HG03097 (cell line): ENCODE data around the gene SUMO3.

Experiments used
- ATAC-seq: cut with Tn5 transposase; IDR thresholded peaks from one replicate; pipeline ENCODE4 v1.9.1; 2021; ENCODE audit not compliant: unreplicated experiment, low FRiP score

The SUMO3 gene

DNA sequence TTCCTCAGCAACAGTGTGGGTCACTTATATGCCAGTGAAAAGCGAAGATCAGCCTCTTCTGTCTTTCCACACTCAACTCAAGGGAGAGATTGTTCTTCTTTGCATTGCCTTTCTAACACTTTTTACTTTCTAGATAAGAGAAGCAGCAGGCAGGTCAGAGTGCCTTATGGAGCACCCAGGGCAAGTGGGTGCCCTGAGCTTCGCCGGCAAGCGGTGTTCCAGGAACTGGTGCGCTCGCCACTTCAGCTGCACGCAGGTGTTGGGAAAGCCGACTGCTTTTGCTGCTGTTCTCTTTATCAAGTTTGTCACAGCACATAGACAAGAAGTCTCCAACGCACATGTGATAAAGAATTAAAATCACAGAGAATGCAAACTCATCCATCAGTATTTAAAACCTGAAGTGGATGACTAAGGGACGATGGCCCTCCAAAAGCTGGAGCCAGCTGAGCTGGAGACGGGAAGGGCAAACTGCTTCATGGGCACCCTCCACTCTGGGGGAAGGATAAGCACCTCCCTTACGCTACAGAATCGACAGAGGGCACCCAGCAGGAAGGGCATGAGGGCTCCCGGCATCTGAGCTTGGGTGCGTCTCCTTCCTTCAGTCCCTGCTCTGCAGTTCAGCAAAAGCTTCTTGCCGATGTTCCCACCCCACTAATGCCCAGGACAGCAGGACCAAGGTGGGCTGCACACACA lies 36.9 kb downstream of the SUMO3 start:
- ATAC-seq = no peak

DNA sequence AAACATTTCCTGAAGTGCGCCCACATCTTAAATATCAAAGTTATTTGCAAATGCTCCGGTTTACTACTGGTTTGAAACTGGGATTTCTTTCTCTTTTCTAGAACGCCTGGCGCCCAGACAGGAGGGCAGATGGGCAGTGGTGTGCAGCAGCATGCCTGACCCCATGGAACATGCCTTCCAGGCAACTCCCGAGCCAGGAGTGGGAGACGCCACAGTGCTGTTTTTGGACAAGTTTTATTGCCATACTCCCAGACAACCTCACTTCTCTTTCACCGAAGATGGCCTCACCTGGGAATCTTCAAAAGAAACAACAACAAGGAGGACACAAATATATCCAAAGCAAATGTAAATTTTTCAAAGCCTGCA lies 37.7 kb downstream of the SUMO3 start:
- no peak for ATAC-seq

DNA sequence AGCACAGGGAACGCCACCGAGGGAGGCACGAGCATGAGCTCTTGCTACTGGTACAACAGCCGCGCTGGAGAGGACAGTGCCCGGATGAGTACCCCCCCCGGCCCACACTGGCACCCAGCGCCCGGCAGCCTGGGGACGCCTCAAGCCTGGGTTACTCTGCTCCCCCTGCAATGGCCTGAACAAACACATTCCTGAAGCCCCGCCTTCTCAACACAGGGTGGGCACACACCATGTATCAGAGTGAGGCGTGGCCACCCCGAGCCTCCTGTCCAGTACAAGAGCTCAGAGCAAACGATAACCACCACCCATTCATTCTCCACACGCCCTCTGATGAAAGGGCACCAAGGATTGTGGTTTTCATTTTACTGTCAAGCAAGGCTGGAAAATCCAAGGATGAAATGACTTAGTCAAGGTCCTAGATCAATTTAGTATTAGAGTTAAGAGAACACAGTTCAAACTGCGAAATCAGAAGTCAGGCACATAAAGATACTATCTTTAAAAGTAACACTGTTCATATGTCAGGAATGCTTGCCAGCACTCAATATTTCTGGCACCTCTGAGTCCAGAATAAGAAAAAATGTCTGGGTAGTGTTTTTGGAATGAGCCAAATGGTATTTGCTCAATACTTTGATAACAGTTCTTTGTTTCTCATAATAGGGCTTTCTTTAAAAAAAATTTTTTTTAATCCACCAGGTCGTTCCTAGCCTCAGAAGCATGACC lies 38.3 kb downstream of the SUMO3 start:
- ATAC-seq = no peak

GRCh38 chr21:44778983-44779382 lies 38.9 kb downstream of the SUMO3 start:
- no peak for ATAC-seq

GRCh38 chr21:44778499-44778911 lies 39.4 kb downstream of the SUMO3 start:
- ATAC-seq = no peak

DNA sequence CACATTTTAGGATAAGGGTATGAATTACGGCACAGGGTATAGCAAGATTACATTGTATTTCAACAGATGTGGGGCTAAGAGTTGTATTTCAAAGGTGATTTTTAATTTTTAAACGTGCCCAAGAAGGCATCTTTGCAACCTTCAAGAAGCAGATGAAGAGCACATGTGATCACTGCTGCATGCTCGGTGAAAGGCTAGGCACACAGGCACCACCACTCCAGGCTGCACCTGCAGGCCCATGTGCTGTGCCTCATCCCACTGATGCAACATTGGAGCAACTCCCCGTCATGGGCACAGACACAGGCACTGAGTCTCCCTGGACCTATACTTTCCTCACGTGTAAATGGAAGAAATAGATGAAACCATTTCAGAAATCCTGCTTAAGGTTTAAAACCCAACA lies 39.8 kb downstream of the SUMO3 start:
- no peak for ATAC-seq

- ATAC-seq = no peak
Measured at GRCh38 chr21:44774972-44775371, 42.9 kb downstream of the SUMO3 start.

DNA sequence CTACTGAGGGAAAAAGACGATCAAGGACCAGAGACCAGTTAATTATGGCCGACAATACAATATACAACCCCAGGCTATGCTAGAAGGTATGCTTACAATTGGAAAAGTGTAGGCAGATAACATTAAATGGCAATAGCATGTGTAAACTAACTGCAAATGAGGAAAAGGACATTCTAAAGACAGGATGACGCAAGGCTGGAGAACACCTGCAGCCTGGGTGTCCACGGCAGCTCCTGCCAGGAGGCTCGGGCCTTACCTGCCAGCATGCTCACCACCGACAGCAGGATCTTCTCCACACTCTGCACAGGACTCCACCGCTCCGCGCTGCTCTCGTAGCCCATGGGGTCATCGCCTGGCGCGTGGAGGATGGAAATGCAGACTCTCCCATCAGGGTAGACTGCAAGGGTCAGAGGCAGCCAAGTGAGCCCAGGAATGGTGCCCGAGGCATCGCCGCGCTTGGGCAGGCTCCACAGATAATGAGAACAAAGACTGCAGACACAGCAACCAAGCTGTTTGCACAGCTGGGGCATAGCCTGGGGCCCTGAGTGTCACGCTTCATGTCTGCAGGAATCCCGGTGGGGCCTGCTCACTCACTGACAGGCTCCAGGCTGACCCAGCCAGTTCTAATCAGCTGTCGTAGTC lies 44.5 kb downstream of the SUMO3 start:
- no peak for ATAC-seq

- ATAC-seq = no peak
Measured at GRCh38 chr21:44771896-44772525, 45.9 kb downstream of the SUMO3 start.

GRCh38 chr21:44767834-44768831 lies 49.7 kb downstream of the SUMO3 start:
- no peak for ATAC-seq

GRCh38 chr21:44766818-44767354 lies 51.0 kb downstream of the SUMO3 start:
- ATAC-seq = no peak

DNA sequence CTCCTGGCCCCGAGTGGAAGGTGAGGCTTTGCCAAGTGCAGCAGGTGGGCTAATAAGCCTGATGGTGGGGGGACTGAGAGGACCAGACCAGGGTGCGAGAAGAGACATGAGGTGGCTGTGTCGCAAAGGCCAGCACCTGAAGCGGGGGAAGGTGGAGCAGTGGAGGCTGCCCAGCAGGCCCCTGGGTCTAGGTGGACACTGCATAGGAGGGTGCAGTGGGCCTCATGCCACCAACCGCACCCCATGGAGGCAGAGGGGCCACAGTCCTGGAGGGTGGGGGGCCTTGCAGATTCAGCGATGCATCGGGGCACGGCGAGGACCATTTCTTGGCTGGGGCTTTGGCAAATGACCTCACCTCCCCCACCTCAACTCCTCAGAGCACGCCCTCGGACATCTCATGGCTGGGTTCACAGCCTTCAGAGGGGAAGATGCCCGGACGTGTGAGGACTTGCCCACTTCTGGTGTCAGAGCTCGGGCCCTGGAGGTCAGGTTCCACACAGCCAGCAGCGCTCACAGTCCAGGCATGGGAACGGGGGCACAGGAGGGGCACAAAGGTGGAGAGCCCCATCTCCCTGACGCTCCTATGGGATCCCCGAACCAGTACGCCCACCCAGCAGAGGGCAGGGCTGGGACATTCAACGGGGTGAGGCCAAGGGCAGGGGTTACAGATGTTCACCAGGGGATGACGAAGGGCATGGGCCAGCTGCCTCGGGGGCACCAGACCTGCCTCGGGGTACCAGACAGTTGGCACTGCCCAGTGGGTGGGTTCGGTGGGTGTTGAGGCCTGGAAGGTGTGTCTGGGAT lies 51.6 kb downstream of the SUMO3 start:
- ATAC-seq = no peak

- ATAC-seq = no peak
Measured at GRCh38 chr21:44765231-44766013, 52.4 kb downstream of the SUMO3 start.

- ATAC-seq = no peak
Measured at GRCh38 chr21:44764319-44765230, 53.3 kb downstream of the SUMO3 start.

DNA sequence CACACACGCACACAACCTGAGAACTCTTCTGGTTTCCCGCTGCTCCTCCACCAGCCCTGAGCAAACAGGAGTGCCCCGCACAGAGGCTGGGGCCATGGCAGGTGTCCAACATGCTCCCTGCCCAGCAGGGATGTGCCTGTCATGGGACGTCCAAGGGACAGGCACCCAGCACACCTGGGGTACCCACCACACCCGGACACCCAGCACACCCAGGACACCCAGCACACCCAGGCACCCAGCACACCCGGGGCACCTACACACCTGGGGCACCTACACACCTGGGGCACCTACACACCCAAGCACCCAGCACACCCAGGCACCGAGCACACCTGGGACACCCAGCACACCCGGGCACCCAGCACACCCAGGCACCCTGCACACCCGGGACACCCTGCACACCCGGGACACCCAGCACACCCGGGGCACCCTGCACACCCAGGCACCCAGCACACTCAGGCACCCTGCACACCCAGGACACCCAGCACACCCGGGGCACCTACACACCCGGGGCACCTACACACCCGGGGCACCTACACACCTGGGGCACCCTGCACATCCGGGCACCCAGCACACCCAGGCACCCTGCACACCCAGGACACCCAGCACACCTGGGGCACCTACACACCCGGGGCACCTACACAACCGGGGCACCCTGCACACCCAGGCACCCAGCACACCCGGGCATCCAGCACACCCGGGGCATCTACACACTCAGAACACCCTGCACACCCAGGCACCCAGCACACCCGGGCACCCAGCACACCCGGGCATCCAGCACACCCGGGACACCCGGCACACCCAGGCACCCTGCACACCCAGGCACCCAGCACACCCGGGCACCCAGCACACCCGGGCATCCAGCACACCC lies 54.2 kb downstream of the SUMO3 start:
- ATAC-seq = no peak

- no peak for ATAC-seq
Measured at GRCh38 chr21:44763050-44763378, 54.8 kb downstream of the SUMO3 start.
